C4-2B (cell line): ENCODE measurements around the gene STAT5B.
"Not testable (repeated sequence)": the region's sequence is repeated elsewhere in the genome, so short reads cannot be mapped to it uniquely, and the experiment has no call there.

Source experiments
- H3K27ac ChIP-seq: fragments of 450-650 bp; 2 replicates; pipeline ENCODE4 v1.5.1; 2017
- ZFX ChIP-seq: fragments of 450-650 bp; IDR thresholded peaks from 2 replicates; pipeline ENCODE4 v1.6.1; 2017
- TF ChIP-seq, protein P1 (sequence below): fragments of 450-650 bp; conservative IDR thresholded peaks from 2 replicates; pipeline ENCODE4 v1.5.1; 2017; ENCODE audit warnings: mild to moderate bottlenecking

Gene STAT5B

DNA sequence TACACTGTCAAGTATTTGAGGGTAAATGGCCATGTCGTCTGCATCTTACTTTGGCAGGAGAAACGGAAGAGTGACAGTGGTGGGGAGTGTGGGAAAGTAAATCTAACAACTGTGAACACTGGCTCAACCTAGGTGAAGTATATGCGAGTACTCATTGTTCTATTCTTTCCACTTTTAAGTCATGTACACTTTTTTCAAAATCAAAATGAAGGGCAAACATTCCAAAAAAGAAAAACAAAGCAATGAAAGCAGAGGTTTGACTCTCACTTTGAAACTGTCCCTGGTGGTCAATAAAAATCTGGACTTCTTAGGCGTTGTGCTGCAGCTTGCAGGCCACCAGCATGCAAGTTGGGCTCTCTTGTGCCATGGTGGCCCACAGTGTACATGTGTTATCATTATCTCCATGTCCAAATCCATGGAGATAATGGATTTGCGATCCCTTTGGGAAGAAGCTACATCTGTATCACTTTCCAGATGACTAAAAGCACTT, 32.7 kb downstream of the STAT5B start:
- no peak for TF ChIP-seq ZFX
- TF ChIP-seq, protein P1, sequence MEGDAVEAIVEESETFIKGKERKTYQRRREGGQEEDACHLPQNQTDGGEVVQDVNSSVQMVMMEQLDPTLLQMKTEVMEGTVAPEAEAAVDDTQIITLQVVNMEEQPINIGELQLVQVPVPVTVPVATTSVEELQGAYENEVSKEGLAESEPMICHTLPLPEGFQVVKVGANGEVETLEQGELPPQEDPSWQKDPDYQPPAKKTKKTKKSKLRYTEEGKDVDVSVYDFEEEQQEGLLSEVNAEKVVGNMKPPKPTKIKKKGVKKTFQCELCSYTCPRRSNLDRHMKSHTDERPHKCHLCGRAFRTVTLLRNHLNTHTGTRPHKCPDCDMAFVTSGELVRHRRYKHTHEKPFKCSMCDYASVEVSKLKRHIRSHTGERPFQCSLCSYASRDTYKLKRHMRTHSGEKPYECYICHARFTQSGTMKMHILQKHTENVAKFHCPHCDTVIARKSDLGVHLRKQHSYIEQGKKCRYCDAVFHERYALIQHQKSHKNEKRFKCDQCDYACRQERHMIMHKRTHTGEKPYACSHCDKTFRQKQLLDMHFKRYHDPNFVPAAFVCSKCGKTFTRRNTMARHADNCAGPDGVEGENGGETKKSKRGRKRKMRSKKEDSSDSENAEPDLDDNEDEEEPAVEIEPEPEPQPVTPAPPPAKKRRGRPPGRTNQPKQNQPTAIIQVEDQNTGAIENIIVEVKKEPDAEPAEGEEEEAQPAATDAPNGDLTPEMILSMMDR = no peak
- no peak overlapping the region for H3K27ac ChIP-seq

DNA sequence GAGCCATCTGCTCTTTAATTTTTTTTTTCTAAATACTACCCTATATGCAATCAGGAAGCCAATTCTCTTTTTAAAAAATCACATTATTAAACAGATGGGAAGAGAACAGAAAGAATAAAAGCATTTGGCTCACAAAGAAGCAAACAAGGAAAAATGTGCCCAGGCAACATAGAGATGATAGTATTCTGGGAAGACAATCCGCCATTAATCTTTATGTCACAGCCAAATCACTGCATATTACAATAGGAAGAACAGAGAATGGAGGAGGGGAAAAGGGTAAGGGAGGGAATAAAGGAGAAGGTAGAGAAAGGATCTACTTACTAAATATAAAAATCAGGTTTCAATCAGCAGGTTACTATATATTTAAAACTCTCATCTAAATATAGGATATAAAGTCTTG, 34.3 kb downstream of the STAT5B start:
- TF ChIP-seq, protein P1 = no peak
- no peak for TF ChIP-seq ZFX
- no peak overlapping the region for H3K27ac ChIP-seq

DNA sequence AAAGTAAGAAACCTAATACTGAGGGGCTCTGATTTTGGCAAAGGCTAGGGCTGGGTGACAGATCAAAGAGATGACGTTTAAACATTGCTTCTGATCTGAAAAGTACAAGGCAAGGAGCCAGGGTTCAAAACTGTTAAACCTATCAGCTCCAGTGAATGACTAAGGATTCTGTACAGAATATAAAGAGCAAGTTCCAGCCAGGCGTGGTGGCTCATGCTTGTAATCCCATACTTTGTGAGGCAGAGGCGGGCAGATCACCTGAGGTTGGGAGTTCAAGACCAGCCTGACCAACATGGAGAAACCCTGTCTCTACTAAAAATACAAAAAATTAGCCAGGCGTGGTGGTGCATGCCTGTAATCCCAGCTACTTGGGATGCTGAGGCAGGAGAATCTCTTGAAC, 35.3 kb downstream of the STAT5B start:
- H3K27ac ChIP-seq = not testable (repeated sequence)

DNA sequence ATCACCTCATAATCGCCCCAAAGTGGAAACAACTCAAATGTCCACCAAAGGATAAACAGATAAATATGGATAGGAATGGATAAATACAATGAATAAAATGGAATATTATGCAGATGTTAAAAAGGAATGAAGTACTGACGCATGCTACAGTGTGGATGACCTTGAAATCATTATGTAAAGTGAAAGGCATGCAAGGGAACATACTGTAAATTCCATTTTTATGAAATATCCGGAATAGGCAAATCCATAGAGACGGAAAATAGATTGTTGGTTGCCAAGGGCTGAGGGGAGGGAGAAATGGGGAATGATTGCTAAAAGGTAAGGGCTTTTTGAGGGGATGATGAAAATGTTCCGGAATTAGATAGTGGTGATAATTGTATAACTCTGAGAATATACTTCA, 36.0 kb downstream of the STAT5B start:
- TF ChIP-seq, protein P1 = no peak
- no peak for TF ChIP-seq ZFX

DNA sequence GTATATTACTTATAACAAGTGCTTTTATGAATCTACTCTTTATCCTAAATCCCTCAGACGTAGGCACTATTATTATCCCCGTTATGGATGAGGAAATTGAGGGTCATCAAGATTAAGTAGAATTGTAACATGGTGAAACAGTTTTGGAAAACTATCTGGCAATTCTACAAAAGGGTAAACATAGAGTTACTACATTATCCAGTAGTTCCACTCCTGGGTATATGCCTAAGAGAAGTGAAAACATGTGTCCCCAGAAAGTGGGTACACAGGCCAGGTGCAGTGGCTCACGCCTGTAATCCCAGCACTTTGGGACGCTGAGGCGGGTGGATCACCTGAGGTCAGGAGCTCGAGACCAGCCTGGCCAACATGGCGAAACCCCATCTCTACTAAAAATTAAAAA, 36.6 kb downstream of the STAT5B start:
- not testable (repeated sequence) for H3K27ac ChIP-seq

More for the DNA sequence above, 36.0 kb downstream of the STAT5B start:
- H3K27ac ChIP-seq = no peak overlapping the region

DNA sequence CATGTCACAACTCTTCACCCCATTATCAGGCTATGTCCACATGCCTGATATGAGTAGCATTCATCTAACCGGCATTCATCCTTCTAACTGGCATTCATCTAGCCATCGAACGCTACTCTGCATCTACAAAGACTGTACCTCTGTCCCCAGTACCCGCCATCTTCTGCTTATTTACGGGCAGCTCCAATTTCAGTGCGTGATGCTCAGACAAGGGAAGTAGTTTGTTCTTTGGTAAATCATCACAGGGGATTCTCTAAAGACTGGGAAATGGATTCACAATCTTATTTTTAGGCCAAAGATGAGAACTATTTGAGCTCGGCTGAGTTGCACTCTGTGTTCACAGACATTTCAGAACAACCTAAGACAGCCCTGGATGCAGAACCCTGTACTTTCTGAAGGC, 39.4 kb downstream of the STAT5B start:
- no peak for TF ChIP-seq ZFX
- TF ChIP-seq, protein P1 = no peak

DNA sequence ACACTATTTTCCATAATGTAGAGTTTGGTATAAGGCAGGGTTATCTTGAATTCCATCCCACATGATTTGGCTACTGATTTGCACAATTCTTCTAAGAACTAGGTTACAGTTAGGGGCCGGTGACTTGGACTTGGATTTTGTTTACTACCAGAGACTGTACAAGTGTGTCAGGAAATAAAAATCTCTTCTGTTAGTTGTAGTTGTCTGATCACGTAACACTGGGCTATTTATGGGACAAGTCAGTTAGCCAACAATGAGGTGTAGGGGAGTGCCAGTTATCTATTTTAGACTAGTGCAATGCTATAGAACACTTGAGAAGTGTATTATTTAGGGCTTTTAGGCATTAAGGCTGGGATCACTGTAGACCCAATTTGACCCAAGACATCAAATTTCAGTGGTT, 42.2 kb downstream of the STAT5B start:
- no peak for TF ChIP-seq ZFX
- TF ChIP-seq, protein P1 = no peak

More for the DNA sequence above, 39.4 kb downstream of the STAT5B start:
- no peak overlapping the region for H3K27ac ChIP-seq

DNA sequence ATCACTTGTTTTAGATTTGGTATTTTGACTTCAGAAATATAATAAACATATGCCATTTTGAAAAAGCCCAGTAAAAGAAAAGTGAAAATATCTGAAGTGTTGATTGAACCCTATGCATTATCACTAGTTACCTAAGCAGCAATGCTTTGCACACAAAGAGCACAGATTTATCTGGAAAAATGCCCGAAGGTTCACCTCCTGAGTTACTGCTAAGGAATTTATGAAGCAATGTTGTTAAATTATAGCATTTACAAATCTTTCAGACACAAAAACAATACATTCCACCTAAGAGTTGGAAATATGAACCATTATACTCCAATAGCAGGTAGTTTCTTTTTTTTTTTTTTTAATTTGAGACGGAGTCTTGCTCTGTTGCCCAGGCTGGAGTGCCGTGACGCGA, 43.0 kb downstream of the STAT5B start:
- H3K27ac ChIP-seq = no peak overlapping the region
- TF ChIP-seq, protein P1 = no peak
- no peak for TF ChIP-seq ZFX

More for the DNA sequence above, 42.2 kb downstream of the STAT5B start:
- no peak overlapping the region for H3K27ac ChIP-seq
